B cell (primary cell): ENCODE data around the gene CNST. TPM values are rescaled to one million over a fixed set of nuclear protein-coding genes. Genes with fewer than 3 reads are reported as not detected.

Source experiments
- ATAC-seq: fragments of 200-7000 bp; cut with Tn5 transposase; one replicate; pipeline ENCODE4 v1.10.0; 2021; ENCODE audit warnings: low read depth, mild to moderate bottlenecking, moderate number of reproducible peaks, moderate library complexity
- CTCF ChIA-PET: fragments of 350-600 bp; sonication (Branson Sonifier 250); formaldehyde crosslinking; loops from one replicate; lab custom pipeline; 2021; ENCODE audit warnings: antibody characterized with exemption, inconsistent platforms; lab: Charles Lee
- POLR2A ChIA-PET: fragments of 350-600 bp; sonication (Branson Sonifier 250); formaldehyde crosslinking; loops from one replicate; lab custom pipeline; 2021; ENCODE audit warnings: antibody characterized with exemption; lab: Charles Lee
- DNase-seq: peaks from one replicate; pipeline ENCODE4 v3.0.0; 2013
- H2AFZ ChIP-seq: 2 replicates; pipeline ENCODE4 v1.6.1; 2012; ENCODE audit warnings: mild to moderate bottlenecking, low read depth, low read length; ENCODE audit not compliant: insufficient read depth, poor library complexity, severe bottlenecking
- H3K27ac ChIP-seq, 2 donors: 1 replicate in 1 of 2; 2 replicates in 1 of 2; pipeline ENCODE4 v1.5.1; 2012 to 2013; ENCODE audit warnings: low read length in 2 of 2, mild to moderate bottlenecking in 2 of 2, moderate library complexity in 1 of 2
- H3K27me3 ChIP-seq, 4 experiments: fragments of 200-600 bp in 1 of 4; sonication (generic) in 1 of 4; replicated peaks in 1 of 4; 1 replicate in 2 of 4; 2 replicates in 2 of 4; pipeline versions ENCODE4 v1.6.1 to v1.7.0; 2013 to 2016; ENCODE audit warnings: low read length in 3 of 4, mild to moderate bottlenecking in 2 of 4, mixed read lengths in 1 of 4, moderate library complexity in 1 of 4; ENCODE audit not compliant: insufficient read depth in 4 of 4, control insufficient read depth in 3 of 4; ENCODE audit errors: control extremely low read depth in 1 of 4
- H3K36me3 ChIP-seq, 2 experiments: replicated peaks in 1 of 2; 1 replicate in 1 of 2; 2 replicates in 1 of 2; pipeline versions ENCODE4 v1.6.1 to v1.7.1; 2013; ENCODE audit warnings: low read length in 1 of 2; ENCODE audit not compliant: insufficient read depth in 2 of 2, control insufficient read depth in 1 of 2; ENCODE audit errors: control extremely low read depth in 1 of 2, extremely low read depth in 1 of 2
- H3K4me1 ChIP-seq, 2 donors: fragments of 200-600 bp in 1 of 2; sonication (generic) in 1 of 2; 1 replicate in 1 of 2; 2 replicates in 1 of 2; pipeline versions ENCODE4 v1.5.1 to v1.6.1; 2013 to 2017; ENCODE audit warnings: low read length in 2 of 2; ENCODE audit not compliant: control insufficient read depth in 2 of 2, insufficient read depth in 2 of 2
- H3K4me2 ChIP-seq: replicated peaks from 2 replicates; pipeline ENCODE3; 2012; ENCODE audit warnings: mild to moderate bottlenecking, low read depth, low read length; ENCODE audit not compliant: poor library complexity, severe bottlenecking
- H3K4me3 ChIP-seq, 5 experiments: fragments of 200-600 bp in 1 of 5; sonication (generic) in 1 of 5; 1 replicate in 3 of 5; 2 replicates in 2 of 5; pipeline versions ENCODE4 v1.5.1 to v1.7.0; 2011 to 2016; ENCODE audit warnings: low read length in 4 of 5, mild to moderate bottlenecking in 4 of 5, low read depth in 2 of 5, control low read depth in 1 of 5, moderate library complexity in 1 of 5; ENCODE audit not compliant: insufficient read depth in 1 of 5; ENCODE audit errors: control extremely low read depth in 1 of 5, extremely low read depth in 1 of 5
- H3K79me2 ChIP-seq: fragments of 200-600 bp; sonication (generic); one replicate; pipeline ENCODE4 v1.6.0; 2016; ENCODE audit warnings: low read length; ENCODE audit not compliant: control insufficient read depth, insufficient read depth
- H3K9ac ChIP-seq: fragments of 200-600 bp; sonication (generic); 2 replicates; pipeline ENCODE4 v1.6.1; 2017; ENCODE audit warnings: mild to moderate bottlenecking, low read length, moderate library complexity
- H3K9me3 ChIP-seq, 3 donors: one replicate each; pipeline versions ENCODE4 v1.6.1 to v1.7.1; 2013; ENCODE audit warnings: low read length in 2 of 3; ENCODE audit not compliant: control insufficient read depth in 2 of 3, insufficient read depth in 1 of 3; ENCODE audit errors: control extremely low read depth in 1 of 3
- H4K20me1 ChIP-seq: 2 replicates; pipeline ENCODE4 v1.6.0; 2012; ENCODE audit warnings: mild to moderate bottlenecking, low read length; ENCODE audit not compliant: insufficient read depth, control insufficient read depth, poor library complexity, severe bottlenecking
- H3K27ac Mint-ChIP-seq: one replicate; pipeline ENCODE4 v1.8.0; 2021; ENCODE audit warnings: mixed read lengths
- H3K27me3 Mint-ChIP-seq: one replicate; pipeline ENCODE4 v1.8.0; 2021; ENCODE audit warnings: mixed read lengths
- H3K4me1 Mint-ChIP-seq: one replicate; pipeline ENCODE4 v1.8.0; 2021; ENCODE audit warnings: mixed read lengths
- H3K4me3 Mint-ChIP-seq: one replicate; pipeline ENCODE4 v1.8.0; 2021; ENCODE audit warnings: mixed read lengths
- H3K9me3 Mint-ChIP-seq: one replicate; pipeline ENCODE4 v1.8.0; 2022; ENCODE audit warnings: mixed read lengths; ENCODE audit not compliant: insufficient read depth
- EZH2 ChIP-seq: IDR thresholded peaks from 2 replicates; pipeline ENCODE4 v1.6.1; 2012; ENCODE audit warnings: borderline replicate concordance, low read depth, mild to moderate bottlenecking, moderate library complexity, low read length; ENCODE audit not compliant: insufficient read depth, poor library complexity, severe bottlenecking
- WGBS: methylation state at CpG from one replicate; pipeline ENCODE4 v1.1.5; 2013; ENCODE audit warnings: missing lambda C conversion rate; ENCODE audit not compliant: insufficient coverage; 5-methylcytosine and 5-hydroxymethylcytosine counted together
- intact Hi-C: fragments of 100-400 bp; cut with micrococcal nuclease; formaldehyde crosslinking; loops from one replicate; pipeline ENCODE4 v1.10.0; 2022
- polyA plus RNA-seq: library from polyadenylated mRNA; depleted of rRNA; stranded (reverse); fragments of >200 nt; gene quantifications from 2 replicates; pipeline ENCODE4 v1.2.3, GENCODE V29; 2012
- total RNA-seq, 2 donors: library from RNA; stranded (reverse); fragments of 120-200 nt in 1 of 2; gene quantifications; 1 replicate in 1 of 2; 2 replicates in 1 of 2; pipeline versions ENCODE4 v1.2.3 to v1.2.4, GENCODE V29; 2013 to 2022
- TF ChIP-seq, protein P1 (sequence below): fragments of 200-600 bp; IDR thresholded peaks from one replicate; pipeline ENCODE4 v1.8.0; 2022; ENCODE audit warnings: antibody characterized with exemption, mild to moderate bottlenecking

CNST gene
- total and polyA plus RNA-seq, 2 donors (not counting 1 experiment from before 2014, with no cell fraction given): 26.9 to 54.0 TPM

DNA sequence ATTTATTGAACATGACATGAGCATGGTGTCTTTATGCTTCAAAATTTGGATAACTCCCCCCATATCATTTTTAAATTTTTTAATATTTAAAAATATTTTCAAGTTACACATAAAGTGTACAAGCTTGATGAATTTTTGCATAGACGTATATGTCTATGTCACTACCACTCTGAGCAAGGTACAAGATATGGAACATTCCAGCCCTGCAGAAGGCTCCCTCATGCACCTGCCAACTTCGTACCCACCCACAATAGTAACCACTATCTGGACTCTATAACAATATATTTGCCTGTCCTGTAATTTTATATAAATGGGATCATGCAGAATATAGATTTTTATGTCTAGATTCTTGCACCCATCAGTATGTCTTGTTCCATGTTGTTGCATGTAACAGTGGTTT, 74.5 kb downstream of the CNST start:
- Histone ChIP-seq H3K27ac (no peak overlapping the region), H2AFZ (no peak overlapping the region), H3K9ac (no peak overlapping the region), H4K20me1 (peaks cover 36% of the 10 kb centered on the region), H3K79me2 (peaks cover 39% of the 10 kb centered on the region), H3K4me1 (no peaks in the 10 kb centered on the region), H3K27me3 (no peaks in the 10 kb centered on the region), H3K4me2 (no peak overlapping the region), H3K9me3 (no peaks in the 10 kb centered on the region), H3K36me3 (peaks cover 5 to 65% of the 10 kb centered on the region in 2 experiments), H3K4me3 (no peak overlapping the region)
- CTCF ChIA-PET: no interaction called here
- Mint-ChIP-seq H3K27me3 (no peaks in the 10 kb centered on the region), H3K4me1 (peaks cover 7% of the 10 kb centered on the region), H3K4me3 (no peak overlapping the region), H3K27ac (no peak overlapping the region), H3K9me3 (peaks cover 3% of the 10 kb centered on the region)
- intact Hi-C loops: no loop called here
- POLR2A ChIA-PET: no interaction called here
- no peak for DNase-seq
- no CpG with 5 or more reads among the region's 2 CpGs for WGBS
- no peak for TF ChIP-seq EZH2
- TF ChIP-seq, protein P1, sequence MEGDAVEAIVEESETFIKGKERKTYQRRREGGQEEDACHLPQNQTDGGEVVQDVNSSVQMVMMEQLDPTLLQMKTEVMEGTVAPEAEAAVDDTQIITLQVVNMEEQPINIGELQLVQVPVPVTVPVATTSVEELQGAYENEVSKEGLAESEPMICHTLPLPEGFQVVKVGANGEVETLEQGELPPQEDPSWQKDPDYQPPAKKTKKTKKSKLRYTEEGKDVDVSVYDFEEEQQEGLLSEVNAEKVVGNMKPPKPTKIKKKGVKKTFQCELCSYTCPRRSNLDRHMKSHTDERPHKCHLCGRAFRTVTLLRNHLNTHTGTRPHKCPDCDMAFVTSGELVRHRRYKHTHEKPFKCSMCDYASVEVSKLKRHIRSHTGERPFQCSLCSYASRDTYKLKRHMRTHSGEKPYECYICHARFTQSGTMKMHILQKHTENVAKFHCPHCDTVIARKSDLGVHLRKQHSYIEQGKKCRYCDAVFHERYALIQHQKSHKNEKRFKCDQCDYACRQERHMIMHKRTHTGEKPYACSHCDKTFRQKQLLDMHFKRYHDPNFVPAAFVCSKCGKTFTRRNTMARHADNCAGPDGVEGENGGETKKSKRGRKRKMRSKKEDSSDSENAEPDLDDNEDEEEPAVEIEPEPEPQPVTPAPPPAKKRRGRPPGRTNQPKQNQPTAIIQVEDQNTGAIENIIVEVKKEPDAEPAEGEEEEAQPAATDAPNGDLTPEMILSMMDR: no peak
- no peak for ATAC-seq

DNA sequence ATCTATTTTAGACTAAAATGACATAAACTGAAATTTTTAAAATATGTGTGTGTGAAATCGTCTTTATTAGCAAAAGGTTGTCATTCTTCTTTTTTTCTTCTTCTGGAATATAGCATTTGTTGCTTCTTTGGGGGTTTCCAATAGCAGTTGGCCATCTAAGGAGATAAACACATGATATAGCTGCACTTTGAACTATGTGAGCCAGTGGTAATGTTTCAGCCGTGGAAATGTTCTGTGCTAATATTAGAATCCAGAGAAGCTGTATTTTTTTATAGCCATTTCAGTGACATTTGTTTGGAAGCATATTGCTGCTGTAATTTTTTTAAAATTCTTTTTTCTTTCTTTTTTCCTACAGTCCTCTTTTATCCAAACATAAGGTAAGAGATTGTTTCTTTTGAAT, 75.1 kb downstream of the CNST start:
- no CpG with 5 or more reads among the region's 2 CpGs for WGBS
- no peak overlapping the region for H3K9ac ChIP-seq
- no peaks in the 10 kb centered on the region for H3K27me3 ChIP-seq
- H3K4me1 ChIP-seq: no peaks in the 10 kb centered on the region
- H4K20me1 ChIP-seq: peaks cover 36% of the 10 kb centered on the region
- H2AFZ ChIP-seq: no peak overlapping the region
- H3K27ac ChIP-seq: no peak overlapping the region
- peaks cover 40% of the 10 kb centered on the region for H3K79me2 ChIP-seq
- intact Hi-C loops: no loop called here
- Mint-ChIP-seq H3K27ac (no peak overlapping the region), H3K4me3 (no peak overlapping the region), H3K4me1 (peaks cover 7% of the 10 kb centered on the region), H3K9me3 (peaks cover 3% of the 10 kb centered on the region), H3K27me3 (no peaks in the 10 kb centered on the region)
- DNase-seq (no peak), ATAC-seq (no peak)
- H3K9me3 ChIP-seq: no peaks in the 10 kb centered on the region
- H3K4me3 ChIP-seq: no peak overlapping the region
- POLR2A ChIA-PET: no interaction called here
- no peak overlapping the region for H3K4me2 ChIP-seq
- peaks cover 5 to 61% of the 10 kb centered on the region in 2 experiments for H3K36me3 ChIP-seq
- CTCF ChIA-PET: no interaction called here
- TF ChIP-seq, protein P1: no peak
- TF ChIP-seq EZH2: no peak
